BE2C (cell line): ENCODE data around the gene ACE2.

Experiments used
- DNase-seq: peaks from one replicate; pipeline ENCODE4 v3.0.0-alpha.2; 2020
- H3K27me3 ChIP-seq: fragments of 250-450 bp; sonication (Bioruptor Pico); 2 replicates; pipeline ENCODE4 v1.5.1; 2020; ENCODE audit warnings: mild to moderate bottlenecking
- H3K36me3 ChIP-seq: fragments of 250-450 bp; sonication (Bioruptor Pico); 2 replicates; pipeline ENCODE4 v1.5.1; 2020; ENCODE audit warnings: mild to moderate bottlenecking
- H3K4me1 ChIP-seq: fragments of 250-450 bp; sonication (Bioruptor Pico); 2 replicates; pipeline ENCODE4 v1.5.1; 2020
- H3K4me3 ChIP-seq: 2 replicates; pipeline ENCODE4 v1.5.1; 2011; ENCODE audit warnings: low read depth, low read length
- H3K9me3 ChIP-seq: fragments of 250-450 bp; sonication (Bioruptor Pico); 2 replicates; pipeline ENCODE4 v1.5.1; 2020
- TF ChIP-seq, protein P1 (sequence below): IDR thresholded peaks from 2 replicates; pipeline ENCODE4 v1.5.1; 2012; ENCODE audit warnings: mild to moderate bottlenecking, low read depth, low read length

The ACE2 gene

DNA sequence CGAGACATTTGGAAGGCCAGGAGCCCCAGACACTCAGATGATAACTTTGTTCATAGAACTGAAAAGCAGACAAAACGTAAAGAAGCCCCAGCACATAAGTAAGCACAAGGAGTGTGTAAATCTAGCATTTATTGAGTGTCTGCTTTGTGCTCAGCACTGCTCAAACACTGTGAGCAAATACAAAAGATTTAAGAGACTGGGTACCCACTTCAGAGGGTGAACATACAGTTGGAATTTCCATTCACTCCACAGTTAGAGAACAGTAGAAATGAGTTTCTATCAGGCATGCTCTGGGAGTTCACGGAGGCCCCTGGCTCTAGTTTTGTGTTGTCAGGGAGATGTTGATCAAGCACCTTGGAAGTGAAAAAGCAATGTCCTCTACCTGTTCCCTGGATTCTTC, 39.8 kb downstream of the ACE2 start:
- TF ChIP-seq, protein P1, sequence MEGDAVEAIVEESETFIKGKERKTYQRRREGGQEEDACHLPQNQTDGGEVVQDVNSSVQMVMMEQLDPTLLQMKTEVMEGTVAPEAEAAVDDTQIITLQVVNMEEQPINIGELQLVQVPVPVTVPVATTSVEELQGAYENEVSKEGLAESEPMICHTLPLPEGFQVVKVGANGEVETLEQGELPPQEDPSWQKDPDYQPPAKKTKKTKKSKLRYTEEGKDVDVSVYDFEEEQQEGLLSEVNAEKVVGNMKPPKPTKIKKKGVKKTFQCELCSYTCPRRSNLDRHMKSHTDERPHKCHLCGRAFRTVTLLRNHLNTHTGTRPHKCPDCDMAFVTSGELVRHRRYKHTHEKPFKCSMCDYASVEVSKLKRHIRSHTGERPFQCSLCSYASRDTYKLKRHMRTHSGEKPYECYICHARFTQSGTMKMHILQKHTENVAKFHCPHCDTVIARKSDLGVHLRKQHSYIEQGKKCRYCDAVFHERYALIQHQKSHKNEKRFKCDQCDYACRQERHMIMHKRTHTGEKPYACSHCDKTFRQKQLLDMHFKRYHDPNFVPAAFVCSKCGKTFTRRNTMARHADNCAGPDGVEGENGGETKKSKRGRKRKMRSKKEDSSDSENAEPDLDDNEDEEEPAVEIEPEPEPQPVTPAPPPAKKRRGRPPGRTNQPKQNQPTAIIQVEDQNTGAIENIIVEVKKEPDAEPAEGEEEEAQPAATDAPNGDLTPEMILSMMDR, result no peak
- Histone ChIP-seq H3K4me1 (no peaks in the 10 kb centered on the region), H3K9me3 (no peaks in the 10 kb centered on the region)

DNA sequence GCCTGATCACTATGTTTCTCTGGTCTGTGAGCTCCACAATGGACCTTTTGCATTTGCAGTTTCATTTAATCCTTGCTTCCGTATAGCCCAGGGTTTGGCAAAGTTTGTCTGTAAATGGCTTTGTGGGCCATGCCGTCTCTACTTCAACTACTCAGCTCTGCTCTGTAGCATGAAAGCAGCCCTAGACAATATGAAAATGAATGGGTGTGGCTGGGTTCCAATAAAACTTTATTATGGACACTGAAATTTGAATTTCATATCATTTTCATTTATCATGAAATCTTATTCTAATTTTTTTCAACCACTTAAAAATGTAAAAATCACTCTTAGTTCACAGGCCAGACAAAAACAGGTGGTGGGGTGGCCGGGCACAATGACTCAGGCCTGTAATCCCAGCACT, 41.5 kb downstream of the ACE2 start:
- Histone ChIP-seq H3K4me1 (no peaks in the 10 kb centered on the region), H3K27me3 (no peaks in the 10 kb centered on the region), H3K9me3 (no peaks in the 10 kb centered on the region), H3K36me3 (no peaks in the 10 kb centered on the region), H3K4me3 (no peak overlapping the region)
- TF ChIP-seq, protein P1, result no peak
- no peak for DNase-seq

More for the DNA sequence above, 39.8 kb downstream of the ACE2 start:
- no peak for DNase-seq
- Histone ChIP-seq H3K4me3 (no peak overlapping the region), H3K36me3 (no peaks in the 10 kb centered on the region), H3K27me3 (no peaks in the 10 kb centered on the region)

GRCh38 chrX:15549189-15550012, 51.4 kb downstream of the ACE2 start:
- Histone ChIP-seq H3K9me3 (no peaks in the 10 kb centered on the region), H3K4me1 (no peaks in the 10 kb centered on the region), H3K27me3 (no peaks in the 10 kb centered on the region), H3K4me3 (no peak overlapping the region), H3K36me3 (no peaks in the 10 kb centered on the region)
- TF ChIP-seq, protein P1, result no peak
- no peak for DNase-seq

DNA sequence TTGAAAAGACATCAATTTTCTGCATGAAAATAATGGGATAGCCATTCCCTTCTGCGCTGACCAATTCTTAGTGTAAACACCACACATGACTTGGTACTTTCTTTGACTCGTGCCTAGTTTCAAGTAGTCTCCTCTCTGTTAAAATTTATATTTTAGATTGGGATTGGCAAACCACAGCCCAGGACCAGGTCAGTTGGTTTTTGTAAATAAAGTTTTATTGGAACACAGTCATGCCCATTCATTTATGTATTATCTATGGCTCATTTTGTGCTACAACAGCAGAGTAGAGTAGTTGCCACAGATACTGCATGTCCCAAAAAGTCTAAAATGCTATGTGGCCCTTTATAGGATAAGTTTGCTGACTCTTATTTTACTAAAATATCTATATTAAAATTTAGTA, 53.4 kb downstream of the ACE2 start:
- TF ChIP-seq, protein P1, result no peak
- Histone ChIP-seq H3K9me3 (no peaks in the 10 kb centered on the region), H3K36me3 (no peaks in the 10 kb centered on the region), H3K4me1 (no peaks in the 10 kb centered on the region), H3K4me3 (no peak overlapping the region), H3K27me3 (no peaks in the 10 kb centered on the region)
- no peak for DNase-seq

DNA sequence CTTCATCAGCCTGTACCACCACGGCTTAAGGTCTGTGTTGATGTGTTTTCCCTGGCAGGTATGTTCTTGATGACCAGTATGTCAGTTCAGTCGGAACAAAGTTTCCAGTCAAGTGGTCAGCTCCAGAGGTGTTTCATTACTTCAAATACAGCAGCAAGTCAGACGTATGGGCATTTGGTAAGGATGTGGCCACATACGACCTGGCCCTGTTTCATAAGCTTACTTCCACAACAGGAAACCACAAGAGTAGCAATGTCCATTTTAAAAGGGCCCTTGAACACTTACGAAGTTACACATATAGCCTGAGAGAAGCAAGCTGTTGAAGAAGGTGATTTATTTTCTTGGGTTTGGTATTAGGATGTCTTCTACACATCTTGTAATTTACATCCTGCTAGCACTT, 54.0 kb downstream of the ACE2 start:
- no peak for DNase-seq
- no peaks in the 10 kb centered on the region for H3K27me3 ChIP-seq
- no peak overlapping the region for H3K4me3 ChIP-seq
- H3K9me3 ChIP-seq, result no peaks in the 10 kb centered on the region
- TF ChIP-seq, protein P1, result no peak
- no peaks in the 10 kb centered on the region for H3K36me3 ChIP-seq
- no peaks in the 10 kb centered on the region for H3K4me1 ChIP-seq

DNA sequence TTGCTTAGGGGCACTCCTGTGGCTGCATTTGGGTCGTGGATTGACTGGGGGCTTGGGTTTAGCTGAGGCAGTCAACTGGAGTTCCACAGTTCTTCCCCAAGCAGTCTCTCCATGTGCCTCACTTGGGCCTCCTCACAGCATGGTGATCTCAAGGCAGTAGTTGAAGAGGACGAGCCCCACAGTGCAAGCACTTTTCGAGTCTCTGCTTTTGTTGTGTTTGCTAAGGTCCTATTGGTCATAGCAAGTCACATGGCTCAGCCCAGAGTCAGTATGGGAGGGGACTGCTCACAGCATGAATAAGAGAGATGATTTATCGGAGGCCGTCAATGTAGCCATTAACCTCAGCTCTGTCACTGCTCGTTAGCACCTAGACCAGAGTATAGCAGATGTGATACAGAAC, 70.4 kb downstream of the ACE2 start:
- H3K4me1 ChIP-seq, result no peaks in the 10 kb centered on the region
- H3K9me3 ChIP-seq, result no peaks in the 10 kb centered on the region
- no peak for DNase-seq
- TF ChIP-seq, protein P1, result no peak
- H3K27me3 ChIP-seq, result no peaks in the 10 kb centered on the region
- no peaks in the 10 kb centered on the region for H3K36me3 ChIP-seq
- H3K4me3 ChIP-seq, result no peak overlapping the region
